OCI-M2 (cell line): ENCODE data around the gene PFDN1.

Experiments used
- DNase-seq: peaks from one replicate; lab custom pipeline; 2025; ENCODE audit not compliant: unreplicated experiment; lab: John Stamatoyannopoulos, UW

Gene PFDN1

DNA sequence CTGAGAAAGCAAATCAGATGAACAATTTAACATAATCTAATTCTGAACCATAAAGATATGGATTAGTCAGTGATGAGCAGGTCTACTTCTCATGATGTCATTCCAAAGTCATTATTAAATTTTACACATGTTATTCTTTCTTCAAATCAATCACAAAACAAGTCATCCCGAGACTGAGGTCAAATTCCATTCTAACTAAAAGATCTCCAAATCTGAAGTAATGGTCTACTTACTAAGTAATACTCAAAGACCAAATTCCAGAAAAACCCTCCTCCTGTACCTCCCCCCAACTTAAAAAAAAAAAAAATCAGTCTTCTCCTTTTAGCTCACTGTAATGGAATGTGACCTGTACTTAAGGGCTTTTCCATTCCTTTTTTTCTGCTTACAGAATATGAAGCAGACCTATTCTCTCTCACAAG, 4.7 kb downstream of the PFDN1 start:
- DNase-seq, result no peak

DNA sequence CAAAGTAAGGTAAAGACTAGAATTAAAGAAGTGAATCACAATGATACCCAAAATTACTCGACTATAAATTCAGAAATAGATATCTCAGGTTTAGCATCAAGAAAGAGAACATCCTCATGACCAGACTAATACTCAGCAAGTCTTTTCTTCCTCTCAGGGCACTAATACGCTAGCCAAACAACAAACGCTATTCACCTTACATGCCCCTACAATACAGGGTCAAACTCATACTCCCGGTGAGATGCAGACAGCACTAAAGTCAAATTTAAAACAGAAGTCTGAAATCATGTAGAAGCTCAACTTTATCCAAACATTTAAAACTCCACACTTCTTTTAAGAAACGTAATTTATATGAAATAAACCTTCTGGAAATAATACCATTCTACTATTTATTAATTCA, 5.6 kb downstream of the PFDN1 start:
- no peak for DNase-seq

DNA sequence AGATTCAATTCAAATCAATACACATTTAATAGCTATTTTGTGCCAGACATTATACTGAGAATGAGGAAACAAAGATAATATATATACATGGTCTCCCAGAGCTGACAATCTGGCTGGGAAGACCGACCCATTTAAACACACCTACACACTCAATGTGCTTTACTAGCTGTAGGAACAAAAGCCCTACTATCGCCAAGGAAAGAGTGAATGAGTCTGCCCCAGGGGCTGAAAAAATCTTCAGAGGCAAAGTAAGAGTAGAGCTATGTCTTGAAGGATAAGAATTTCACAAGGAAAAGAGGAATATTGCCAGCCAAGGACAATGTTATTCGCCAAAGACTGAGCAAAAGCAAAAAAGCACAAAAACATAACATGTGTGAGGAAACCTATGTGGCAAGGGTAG, 6.6 kb downstream of the PFDN1 start:
- no peak for DNase-seq

DNA sequence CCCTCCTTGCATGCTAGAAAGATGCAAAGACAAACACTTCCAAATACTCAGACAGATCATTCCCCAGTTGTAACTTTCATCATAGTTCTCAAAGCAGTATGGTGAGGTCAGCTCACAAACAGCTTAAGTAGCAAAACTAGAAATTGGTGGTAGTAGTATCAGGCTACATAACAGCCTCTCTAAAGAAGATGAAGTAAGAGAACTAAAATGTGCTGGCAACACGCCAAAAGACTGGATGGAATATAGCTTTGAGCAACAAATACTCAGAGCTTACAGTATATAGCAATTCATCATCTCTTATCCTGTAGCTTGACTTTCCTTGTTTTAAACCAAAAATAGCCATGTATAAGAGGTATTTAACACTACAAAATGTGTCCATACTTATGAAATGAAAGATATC, 7.5 kb downstream of the PFDN1 start:
- no peak for DNase-seq

DNA sequence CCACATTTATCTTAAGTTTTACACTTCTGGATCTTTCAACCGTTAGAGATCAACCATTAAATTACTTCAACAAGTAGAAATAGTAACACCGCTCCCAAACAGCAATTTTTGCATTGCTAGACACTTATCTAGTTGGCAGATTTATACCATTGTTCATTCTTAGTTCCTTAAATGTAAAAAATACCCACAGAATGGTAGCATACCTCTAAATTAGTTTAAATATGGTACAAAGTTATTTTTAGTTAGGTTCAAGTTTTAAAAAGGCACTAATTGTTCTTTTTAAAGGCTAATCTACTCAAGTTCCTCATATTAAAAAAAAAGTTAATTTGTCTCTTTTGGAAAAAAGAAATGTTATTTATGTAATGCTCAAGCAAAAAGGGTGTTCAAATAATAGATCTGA, 8.1 kb downstream of the PFDN1 start:
- DNase-seq, result no peak

DNA sequence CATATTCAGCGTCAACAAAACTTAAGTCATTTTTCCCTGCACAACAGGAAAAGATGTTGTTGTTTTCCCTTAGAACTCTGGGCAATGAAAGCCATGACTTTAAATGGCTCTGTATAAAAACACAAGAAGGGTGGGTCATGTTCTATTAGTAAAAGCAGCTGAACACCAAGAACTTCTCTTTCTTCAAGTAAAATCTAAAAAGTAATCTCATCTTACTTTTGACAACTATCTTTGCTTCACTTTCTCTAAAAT, 9.1 kb downstream of the PFDN1 start:
- DNase-seq, result no peak

DNA sequence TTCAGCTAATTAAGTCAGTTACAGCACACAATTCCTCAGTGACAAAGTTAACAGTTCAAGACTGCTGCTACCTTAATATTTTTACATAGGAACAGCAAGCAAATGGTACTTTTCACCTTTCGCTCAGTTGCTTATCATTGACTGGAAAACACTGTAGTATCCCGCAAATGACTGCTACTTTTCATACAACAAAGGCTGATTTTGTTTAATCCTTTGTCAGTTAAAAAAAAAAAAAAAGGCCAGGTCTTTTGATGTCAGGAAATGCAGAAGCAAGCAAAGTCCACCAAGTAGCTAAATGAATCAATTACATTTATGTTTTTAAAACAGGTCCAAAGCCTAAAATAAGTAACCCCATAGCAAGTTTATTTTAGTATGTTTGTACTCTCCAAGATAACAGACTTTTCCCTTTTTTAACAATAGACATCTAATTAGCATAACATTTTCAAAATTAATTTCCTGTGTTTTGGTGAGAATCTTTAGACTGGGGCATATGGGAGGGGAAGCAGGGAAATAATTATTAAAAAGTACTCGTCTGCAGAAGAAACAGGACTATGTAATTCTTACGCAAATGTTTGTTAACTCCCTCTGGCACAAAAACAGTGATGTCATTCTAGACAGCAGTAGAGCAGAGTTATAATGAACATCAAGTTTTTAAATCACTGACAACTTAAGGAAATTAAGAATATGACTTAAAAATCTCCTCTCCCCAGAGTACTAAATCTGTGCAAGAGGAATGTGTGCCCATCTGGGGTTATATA, 9.6 kb downstream of the PFDN1 start:
- DNase-seq, result no peak

DNA sequence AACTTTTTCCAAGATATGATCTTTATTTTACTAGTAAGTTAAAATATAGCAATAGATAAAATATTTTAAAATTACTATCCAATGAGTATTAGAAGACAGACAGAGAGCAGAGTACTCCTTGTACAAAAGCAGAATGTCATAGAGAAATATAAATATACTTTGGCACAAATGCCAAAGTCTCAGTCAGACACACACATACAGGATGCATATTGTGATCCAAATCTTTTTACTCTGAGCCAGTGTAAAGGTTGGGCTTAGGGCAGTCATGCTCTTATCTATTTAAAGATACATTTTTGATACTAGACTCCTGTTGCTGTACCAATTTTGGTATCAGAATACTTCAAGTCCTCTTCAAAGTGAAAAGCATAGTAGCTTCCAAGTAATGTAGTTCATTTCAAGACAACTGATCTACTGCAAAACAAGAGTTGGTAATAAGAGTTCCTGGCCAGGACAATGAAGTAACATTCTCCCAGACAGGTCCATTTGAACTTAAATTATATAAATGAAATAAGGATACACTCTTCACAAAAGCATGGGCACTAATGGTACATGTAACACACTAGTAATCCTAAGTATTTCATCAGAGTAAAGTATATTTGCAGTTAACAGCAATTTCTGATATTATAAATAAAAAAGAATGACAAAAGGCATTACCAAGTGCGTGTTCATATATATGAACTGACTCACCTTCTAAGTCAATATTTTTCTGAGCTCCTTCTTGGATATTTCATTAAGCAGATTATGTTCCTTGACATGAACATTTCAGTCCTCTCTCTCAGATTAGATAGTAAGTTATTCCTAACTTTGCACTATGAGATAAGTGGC, 10.5 kb downstream of the PFDN1 start:
- no peak for DNase-seq

DNA sequence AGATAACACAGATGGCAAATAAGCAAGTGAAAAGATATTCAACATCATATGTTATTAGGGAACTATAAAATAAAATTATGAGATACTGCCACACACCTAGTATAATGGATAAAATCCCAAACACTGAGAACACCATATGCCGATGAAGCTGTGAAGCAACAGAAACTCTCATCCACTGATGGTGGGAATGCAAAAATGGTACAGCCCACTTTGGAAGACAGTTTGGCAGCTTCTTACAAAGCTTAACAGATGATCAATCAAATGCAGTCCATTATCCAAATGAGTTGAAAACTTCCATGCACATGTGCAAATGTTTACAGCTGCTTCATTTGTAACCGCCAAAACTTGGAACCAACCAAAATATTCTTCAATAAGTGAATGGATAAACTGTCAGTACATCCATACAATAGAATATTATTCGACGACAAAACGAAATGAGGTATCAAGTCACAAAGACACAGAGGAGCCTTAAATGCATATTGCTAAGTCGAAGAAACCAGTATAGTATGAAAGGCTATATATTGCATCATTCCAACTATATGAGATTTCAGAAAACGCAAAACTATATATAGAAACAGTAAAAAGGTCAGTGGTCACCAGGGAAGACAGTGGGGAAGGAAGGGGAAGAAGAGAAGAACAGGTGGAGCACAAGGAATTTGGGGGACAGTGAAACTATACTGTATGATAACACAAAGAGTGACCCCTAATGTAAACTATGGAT, 14.9 kb downstream of the PFDN1 start:
- DNase-seq, result no peak

DNA sequence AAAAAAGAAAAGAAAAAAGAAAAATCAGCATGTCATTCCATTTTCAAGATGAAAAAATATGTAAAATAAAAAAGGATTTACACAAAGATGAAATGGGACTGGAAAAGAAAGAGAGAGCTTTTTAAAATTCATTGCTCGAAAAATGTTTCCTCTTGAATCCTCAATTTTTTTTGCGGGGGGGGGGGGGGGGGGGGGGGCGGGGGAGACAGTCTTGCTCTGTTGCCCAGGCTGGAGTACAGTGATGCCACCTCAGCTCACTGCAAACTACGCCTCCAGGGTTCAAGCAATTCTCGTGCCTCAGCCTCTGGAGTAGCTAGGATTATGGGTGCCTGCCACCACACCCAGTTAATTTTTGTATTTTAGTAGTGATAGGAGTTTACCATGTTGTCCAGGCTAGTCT, 16.5 kb downstream of the PFDN1 start:
- DNase-seq, result no peak

DNA sequence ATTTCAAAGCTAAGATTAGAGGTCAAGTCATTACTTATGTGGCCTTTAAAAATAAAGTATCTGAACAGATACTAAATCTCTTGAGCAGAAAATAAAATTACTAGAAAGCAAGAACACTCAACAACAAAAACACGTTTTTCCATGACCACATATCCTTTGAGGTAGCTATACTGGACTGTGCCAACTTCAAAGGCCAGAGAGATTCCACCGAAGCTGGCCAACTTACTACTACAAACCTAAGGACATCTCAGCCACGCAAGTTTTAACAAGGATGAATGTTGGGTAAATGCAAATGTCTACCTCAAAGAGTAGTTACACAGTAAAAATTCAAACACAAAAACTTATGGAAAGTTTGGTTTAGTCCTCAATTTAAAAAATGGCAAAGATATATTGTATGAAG, 18.9 kb downstream of the PFDN1 start:
- no peak for DNase-seq

DNA sequence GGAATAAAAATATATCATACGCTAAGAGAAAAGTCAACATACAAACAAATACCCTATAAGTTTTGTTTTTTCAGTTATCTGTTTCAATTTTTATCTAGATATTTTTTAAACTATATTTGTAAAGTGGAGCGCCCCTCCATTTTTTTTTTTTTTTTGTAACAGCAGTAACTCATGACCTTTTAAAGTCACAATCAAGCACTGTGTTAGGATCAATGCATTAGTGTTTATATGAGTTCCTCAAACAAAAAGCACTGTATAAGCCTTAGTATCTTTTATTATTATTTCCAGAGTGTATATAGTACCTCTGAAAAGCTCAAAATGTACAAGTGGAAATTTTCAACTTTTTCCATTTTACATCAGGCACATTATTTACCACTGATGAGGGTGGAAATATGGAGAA, 20.6 kb downstream of the PFDN1 start:
- no peak for DNase-seq

DNA sequence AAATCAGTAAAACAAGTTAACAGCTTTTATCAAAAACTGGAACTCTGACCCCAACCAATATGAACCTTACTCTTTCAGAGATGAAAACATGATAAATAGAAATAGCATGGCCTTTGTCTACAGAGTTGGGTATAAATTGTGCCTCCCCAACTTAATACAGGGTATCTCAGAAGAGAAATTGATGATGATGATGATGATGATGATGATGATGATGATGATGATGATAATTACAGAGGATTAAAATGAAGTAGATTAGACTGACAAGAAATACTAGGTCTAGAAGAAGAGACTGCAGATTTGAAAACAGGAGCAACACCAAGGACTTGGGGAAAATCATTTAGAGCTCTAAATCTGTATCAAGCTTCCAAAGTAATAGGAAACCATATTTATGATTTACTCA, 27.1 kb downstream of the PFDN1 start:
- DNase-seq, result no peak

DNA sequence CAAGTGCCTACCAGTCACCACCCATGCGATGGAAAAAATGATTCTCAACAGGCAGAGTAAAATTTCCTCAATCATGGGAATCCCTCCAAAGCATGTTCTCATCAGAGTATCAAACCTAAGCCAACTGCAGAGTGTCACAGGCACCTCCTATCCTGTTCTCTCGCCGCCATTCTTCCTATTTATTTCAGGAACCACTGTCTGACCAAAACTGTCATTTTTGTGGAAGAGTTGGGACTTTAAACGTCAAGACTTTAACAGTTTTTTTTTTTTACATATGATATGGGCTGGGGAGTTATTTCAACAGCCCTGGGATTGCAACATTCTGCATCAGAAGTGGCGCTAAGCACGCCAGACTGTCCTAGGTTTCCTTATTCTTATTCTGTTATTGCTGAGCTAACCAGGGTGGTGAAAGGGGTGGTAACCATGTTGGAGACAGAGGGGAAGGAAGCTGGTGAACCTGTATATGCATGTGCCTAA, 29.5 kb downstream of the PFDN1 start:
- DNase-seq, result no peak

DNA sequence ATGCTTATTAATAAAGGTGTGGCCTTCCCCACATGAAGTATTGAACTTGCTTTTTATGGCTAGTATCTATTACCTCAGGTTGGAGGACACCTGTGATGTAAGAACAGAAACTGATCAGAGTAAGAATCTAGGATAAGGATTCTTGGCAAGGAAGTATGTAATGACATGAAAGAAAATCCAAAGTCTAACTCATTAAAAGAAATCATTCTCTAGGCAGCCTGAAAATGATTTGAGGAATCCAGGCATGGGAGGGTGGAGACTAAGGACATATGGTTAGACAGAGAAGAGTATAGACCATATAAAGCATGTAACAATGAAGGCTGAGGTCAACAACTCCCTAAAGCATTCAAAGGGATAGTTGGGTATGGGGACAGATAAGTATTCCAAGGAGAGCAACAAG, 32.9 kb downstream of the PFDN1 start:
- no peak for DNase-seq

DNA sequence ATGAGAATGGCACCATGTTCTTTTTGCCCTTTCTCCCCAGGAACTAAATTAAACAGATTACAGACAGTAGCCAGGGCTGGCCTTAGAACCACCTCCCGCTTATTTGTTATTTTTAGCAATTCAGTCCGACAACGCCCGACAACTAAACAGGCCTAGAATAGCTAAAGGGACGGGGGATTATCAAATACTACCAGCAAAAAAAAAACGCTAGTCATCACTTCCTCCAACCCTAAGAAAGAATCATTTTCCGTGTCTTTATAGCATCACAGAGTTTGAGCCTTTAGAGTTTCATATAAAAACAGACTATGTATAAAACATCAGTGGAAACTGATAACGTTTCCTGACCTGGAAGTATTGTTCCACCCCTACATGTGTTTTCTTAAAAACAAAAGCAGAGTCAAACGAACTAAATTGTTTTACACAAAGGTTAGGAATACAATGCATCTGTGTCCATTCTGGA, 35.3 kb downstream of the PFDN1 start:
- DNase-seq, result no peak

DNA sequence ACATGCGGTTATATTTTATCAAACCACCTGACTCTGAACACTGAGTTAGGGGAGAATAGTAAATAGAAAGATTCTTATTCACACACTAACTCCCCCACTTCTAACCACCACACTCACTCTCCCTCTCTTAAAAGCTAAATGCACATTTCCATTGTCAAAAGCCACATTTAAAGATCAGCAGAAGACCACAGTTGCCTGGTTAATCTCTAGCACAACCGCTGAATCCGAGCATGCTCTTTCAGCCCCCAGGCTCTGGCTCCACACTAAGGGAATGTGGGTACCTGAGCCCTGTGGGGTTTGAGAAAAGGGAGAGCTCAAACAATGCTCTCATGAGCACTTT, 35.7 kb downstream of the PFDN1 start:
- DNase-seq, result no peak

DNA sequence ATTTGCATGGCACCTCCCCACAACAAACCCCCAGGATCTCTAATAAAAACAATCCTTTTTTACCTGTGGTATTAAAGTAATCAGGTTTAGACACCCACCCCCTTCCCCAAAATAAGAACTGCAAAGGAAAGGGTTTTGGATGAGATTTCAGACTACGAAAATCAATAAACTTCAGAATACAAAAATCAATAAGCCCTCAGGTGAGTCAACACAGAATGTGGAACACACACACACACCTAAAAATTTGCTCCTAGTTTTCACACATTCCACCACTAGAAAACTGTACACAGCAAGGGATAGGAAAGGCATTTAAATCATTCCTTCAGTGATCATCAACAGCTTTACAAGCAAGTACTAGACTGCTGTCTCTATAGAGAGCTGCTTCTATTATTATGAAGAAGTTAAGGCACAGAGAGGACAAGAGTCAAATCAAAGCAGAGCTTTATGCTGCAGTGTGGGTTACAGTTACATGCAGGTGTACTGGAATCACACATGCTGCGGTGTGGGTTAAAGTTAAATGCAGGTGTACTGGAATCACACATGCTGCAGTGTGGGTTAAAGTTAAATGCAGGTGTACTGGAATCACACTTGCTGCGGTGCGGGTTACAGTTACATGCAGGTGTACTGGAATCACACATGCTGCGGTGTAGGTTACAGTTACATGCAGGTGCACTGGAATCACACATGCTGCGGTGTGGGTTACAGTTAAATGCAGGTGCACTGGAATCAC, 36.3 kb downstream of the PFDN1 start:
- no peak for DNase-seq

DNA sequence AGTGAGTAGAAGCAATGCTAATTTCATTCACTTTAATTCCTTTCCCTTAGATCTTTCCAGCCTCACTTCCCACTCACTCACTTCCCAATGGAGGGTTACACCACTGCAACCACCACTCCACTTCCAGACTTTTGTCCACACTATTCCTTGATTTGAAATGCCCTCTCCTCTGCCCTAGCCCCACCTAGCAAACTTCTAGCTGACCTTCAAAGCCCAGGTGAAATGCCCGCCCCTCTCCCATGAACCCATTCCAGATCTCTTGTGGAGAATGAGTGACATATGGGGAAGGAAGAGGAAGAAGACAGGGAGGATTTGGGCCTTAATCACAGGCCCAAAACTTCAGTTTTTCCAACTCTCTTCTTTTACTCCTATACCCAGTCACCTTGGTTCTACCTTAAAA, 37.1 kb downstream of the PFDN1 start:
- DNase-seq, result no peak

DNA sequence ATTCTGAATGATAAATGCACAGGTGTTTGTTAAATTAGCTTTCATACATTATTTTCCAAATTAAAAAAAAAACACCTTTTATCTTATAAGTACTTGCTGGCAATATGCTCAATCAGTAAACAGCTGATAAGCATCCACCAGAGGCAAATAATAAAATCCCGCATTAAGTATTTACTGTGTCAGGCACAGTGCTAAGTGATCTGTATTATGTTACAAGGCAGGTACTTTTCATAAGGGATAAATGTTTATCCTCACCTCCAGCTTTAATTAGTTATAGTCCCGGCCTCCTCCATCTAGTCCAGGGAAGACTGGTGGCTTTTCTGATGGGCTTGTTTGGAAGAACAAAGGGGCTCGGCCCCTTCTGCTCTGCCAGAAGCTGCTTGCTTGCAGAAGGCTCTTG, 40.1 kb downstream of the PFDN1 start:
- DNase-seq, result no peak

DNA sequence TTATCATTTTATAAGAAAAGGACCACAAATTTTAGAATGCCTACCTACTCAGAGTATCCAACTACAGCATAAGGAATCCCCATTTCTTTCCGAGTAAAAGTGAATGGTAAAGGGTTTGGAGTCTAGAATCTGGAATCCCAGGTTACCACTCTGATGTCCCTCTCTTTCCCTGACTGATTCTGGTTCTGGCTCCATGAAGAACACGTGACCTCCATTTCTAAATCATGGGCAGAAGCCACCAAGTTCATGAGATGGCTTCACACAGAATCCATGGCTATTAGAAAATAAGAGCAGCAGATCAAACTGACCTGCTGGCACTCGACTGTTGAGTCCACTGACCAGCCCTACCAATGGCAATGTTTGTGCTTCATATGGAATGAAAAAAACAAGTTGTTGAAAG, 40.7 kb downstream of the PFDN1 start:
- no peak for DNase-seq
